ENCODE results near the gene NPB.

NPB gene

DNA sequence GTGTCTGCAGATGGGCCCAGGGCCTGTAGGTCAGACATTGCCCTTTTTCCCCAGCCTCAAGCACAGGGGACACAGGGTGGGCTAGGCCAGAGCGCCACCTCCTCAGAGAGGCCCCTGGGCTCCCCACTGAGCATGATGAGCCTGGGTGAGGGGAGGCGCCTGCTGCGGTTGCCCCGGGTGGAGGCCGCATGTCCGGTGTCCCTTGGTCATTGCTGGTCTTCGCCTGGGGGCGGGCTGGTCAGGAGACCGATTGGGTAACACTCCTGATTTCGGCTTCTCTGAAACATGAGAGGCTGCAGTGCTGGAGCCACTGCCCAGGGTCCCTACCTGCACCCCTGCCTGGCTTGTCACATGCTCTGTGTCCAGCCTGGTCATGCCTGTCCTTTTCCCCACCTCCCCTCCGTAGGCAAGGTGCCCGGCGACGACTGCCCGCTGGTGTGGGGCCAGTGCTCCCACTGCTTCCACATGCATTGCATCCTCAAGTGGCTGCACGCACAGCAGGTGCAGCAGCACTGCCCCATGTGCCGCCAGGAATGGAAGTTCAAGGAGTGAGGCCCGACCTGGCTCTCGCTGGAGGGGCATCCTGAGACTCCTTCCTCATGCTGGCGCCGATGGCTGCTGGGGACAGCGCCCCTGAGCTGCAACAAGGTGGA is 2.4 kb upstream of the NPB start:
- no peak for DNase-seq

DNA sequence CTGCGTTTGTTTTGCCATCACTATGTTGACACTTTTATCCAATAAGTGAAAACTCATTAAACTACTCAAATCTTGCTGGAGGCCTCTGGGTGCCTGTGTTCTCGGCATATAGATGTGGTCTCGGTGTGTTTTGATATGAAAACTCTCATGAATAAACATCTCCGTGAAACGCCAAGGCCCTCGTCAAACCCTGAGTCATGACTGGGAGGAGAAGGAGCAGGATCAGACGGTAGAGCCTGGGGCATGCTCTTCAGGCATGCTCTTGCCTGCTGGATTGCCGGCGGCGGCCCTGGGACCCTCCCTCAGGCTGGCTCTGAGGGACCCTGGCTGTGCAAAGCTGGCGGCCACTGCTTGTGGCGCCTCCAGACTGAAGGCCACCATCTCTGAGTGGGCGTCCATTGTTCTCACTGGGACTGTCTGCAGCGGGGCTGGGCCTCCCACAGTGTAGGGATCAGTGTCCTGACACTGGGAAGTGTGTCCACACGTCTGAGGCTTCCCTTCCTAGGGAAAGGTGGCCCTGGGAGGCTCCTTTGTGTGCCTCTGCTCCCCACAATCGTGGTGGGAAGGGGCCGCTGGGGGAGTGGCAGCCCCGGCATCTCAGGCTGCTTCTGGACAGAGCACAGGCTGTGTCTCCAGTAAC is 1.7 kb upstream of the NPB start:
- no peak for DNase-seq

DNA sequence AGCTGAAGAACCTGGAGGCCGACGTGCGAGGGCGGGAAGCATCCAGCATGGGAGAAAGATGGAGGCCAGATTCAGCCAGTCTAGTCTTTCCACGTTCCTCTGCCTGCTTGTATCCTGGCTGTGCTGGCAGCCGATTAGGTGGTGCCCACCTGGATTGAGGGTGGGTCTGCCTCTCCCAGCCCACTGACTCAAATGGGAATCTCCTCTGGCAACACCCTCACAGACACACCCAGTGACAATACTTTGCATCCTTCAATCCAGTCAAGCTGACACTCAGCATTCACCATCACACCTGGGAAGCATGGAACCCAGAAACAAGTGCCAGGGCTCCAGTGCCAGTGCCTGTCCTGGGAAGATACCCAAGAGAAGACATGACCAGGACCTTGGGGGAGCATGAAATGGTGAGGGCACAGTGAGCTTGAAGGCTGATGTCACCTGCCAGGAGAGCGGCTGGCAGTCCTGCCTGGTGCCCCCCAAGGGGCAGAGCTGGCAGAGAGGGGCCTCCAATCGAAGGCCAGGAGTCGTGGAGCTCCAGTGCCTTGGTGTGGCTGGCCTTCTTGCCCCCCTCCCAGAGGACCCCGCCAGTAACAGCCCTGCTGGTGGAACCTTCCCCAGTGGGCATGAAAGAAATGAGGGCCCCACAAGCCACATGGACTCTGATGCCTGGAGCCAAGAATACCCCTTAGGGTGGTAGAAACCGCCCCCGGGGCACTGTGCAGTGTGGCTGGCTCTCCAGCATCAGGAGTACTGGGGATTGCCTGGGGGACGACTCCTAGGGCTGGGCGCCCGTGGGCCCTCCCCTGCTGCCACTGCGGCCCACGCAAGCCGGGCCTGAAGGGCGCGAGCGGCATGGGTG is 643 bp upstream of the NPB start:
- no peak for DNase-seq

DNA sequence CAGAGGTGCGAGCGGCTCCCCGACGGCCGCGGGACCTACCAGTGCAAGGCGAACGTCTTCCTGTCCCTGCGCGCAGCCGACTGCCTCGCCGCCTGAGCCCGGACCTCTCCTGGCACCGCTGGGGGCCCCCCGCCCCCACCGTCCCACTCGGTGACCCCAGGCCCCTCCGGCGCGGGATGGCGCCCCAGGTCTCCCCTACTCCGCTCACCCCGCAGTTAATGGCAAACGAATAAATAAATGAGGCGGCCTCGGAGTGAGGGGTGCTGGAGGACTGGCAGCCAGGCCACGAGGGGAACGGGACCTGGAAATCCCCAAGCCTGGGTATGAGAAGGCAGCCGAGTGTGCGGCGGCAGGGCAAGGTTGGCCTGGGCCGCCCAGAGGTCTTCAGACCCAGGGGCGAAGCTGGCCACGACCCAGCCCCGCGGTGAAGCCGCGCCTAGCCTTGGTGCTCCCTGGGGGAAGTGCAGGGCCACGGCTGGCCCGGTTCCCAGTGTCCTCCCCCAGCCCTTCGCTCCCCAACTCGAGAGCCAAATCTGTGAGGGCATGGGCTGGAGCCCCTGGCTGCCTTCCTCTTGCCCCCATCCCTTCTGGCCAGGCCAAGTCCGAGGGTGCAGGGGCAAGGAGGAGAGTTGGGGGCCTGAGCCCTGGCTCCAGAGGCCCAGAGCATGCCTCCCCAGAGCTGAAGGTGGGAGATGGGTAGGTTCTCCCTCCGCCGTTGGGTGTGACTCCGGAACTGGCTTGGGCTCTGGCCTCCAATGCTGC is 796 bp downstream of the NPB start:
- DNase-seq, result no peak

DNA sequence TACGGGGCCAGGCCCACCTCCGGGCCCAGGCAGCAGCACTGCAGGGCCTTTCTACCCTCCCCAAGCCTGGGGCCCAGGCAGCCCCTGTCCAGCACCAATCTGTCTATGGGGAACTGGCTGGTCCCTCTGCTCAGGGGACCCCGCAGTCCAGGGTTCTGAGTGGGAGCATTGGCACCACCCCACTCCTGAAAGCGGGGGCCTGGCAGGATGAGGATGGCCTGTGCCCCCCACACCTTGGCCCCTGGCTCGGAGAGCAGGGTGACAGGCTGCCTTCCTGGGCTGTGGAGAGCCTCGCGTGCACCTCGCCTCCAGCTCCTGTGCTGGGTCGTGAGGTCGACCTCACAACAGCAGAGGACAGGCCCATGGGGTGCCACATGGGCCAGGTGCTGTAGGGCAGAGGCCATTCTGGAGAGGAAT is 1.4 kb downstream of the NPB start:
- no peak for DNase-seq

DNA sequence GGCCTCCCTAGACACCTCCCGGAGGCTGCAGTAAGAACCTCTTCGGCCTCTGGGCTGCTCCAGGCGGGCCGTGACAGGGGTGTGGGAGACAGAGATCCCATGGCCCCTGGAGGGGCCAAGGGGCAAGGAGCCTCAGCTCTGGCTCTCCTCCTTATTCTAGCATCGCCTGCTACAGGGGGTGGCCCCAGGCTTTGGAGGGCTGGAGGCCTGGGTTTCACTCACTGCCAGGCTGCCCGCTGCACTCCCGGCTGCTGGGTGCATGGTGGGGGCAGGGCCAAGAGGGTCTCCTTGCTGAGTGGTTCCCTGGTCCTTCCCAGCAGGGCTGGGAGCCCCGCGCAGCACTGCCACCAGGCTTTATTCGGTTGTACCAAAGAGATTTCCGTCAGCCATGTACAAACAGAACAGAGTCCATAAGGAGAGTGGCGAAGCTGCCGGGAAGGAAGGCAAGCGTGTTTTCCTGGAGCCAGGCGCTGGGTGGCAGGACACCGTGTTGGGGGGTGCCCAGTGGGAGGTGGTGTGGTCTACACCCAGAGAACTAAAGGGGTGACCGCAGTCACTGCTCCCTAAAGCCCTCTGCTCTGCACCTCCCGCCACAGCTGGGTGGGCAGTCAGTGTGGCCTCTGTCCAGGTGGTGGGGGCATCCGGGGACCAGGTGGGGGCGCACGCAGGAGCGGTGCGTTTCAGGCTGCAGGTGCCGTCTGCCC is 2.0 kb downstream of the NPB start:
- DNase-seq, result no peak

DNA sequence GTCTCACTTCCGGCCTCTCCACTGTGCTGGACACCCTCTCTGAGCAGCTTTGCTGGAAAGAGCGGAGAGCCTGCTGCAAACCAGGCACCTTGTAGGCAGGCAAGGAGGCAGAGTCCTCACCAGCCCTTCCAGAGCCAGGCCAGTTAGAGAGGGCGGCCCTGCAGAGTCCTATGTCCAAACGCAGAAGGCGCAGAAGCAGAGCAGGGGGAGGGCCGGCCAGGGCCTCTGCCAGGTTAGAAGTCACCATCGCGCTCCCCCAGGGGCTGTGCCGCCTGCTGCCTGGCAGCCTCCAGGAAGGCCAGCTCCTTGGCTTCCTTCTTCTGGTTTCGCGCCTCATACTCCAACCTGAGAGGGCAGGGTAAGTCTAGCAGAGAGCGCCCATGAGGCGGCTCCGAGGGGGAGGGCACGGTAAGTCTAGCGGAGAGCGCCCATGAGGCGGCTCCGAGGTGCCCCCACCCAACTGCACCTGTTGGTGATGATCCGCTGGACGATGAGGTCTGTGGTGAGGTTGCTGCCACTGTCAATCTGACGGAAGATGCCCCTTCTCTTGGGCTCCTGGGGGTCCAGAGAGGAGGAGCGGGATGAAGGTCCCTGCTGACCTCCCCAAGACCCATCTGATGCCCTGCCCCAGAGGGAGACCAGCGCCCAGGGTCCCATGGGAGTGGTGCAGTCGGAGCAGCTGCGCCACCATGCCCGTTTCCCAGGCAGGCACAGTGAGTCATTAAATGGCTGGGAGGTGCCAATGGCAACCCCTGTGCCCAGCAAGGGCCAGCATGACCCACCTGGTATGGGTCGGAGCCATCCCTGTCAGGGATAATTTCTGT is 2.8 kb downstream of the NPB start:
- DNase-seq, result no peak

DNA sequence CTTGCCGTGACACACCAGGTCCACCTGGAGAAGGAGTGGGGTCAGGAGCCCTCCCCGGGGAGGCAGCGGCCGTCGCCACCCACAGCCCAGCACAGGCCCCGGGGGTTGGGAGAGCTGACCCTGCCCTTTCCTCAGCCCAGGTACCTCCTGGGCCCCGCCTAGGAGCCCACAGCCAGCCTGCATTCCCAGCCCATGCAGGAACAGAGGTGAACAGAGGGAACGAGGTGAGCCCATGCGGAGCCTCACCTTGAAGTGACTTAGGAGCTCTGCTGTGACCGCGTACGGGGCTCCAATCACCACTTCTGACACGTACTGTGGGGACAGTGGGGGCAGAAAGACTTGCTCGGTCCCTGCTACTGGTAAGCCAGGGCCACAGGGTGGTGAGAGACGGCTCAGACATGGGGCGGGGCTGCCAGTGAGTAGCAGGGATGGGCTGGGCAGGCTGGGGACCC is 3.4 kb downstream of the NPB start:
- no peak for DNase-seq

DNA sequence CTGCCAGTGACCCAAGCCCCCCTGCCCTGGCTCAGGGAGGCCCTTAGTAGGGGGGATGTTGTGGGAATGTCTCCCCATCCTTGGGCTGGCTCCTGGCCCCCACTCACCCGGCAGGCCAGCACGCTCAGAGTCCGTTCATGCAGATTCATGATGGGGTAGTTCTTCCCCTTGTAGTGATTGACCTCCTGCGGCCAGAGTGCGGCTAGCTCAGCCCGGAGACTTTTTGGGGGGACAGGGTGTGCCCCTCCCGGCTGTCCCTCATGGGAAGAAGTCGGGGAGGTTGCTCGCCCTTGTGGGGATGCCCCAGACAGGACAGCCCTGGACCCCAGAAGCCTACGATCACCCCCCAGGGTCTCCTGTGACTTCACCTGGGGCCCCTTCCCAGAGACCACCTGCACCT is 4.0 kb downstream of the NPB start:
- DNase-seq, result no peak

DNA sequence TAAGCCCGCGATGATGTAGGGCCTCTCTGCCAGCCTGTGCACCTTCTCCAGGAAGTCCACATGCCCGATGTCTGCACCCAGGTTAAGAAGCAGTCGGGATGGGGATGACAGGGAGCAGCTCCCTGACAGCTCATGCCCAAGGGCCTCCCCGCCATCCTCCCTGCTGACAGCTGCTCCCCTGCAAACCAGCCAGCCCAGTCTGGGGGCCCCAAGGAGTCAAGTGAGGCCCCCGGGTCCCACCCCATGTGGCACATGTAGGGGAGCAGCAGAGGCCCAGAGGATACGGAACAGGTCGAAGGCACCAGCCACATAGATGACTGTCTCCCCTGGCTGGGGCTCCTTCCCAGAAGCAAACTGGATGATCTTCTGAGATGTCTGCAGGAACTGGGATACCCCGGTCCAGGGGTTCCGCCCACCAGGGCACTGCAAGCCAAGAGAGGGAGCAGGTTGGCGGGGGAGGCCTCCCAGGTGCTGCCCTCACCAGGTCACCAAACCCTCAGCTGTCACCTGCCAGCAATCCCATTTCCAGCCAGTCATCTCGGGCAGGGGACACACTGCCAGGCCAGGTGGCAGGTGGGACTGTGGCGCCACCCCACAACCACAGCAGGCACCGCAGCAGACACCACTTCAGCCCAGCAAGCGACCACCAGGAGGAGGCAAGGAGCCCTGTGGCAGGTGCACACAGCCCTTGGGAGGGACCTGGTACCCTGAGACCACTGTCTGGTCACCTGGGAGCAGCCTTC is 4.6 kb downstream of the NPB start:
- DNase-seq, result no peak

DNA sequence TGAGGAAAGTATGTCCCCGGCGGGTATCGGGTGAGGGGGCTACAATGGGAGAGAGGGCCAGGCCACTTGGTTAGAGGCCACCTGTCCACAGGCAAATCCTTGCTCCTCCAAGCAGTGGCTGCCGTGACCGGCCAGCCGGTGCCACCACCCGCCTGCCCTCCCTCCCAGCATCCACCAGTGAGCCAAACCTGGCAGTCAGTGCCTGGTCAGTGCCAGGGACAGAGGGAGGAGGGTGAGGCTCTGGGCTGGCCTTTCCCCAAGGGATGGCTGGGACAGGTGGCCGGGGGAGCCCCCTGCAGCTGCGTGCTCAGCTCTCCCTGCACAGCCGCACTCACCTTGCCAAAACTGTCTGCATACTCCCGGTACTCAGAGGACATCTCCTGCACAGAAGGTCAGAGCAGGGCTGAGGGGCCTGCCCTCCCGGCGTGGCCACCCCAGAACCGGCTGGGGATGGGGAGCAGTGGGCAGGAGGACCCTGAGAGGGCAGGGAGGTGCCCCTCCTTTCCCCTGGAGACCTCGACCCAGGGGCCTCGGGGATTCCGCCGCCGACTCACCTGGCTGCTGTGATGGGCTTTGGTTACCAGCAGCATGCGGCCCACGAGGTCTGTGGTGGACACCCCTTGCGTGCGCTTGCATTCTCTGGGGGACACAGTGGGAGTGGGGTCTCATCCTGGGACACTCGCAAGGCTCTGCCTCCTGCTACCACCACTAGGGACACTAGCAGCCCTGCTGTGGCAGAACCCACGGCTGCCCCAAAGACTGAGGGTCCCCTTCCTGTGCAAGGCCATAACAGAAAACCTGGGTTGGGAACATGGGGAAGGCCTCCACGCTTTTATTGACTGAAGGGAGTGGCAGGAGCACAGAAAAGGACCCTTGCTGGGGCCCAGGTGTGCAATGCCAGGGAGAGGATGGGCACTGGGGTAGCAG is 5.4 kb downstream of the NPB start:
- peak in 1 of 14 donors; percentile 85 for DNase-seq

DNA sequence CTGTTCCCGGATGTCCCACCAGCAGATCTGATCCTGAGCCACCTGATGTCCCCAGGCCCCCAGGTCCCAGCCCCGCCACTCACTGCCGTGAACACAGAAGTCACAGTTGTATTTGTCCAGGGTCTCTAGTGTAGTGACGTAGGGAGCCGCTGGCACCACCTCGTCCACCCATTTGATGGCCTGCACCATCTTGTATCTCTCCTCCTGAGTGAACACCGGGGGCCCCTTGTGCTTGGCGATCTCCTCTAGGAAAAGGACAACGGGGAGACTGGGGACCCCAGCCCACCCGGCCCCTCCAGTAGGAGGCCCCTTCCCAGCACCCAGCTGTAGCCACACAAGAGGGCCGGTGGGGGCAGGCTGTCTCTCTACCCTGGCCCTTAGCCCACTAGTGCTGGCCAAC is 6.8 kb downstream of the NPB start:
- DNase-seq, result no peak

DNA sequence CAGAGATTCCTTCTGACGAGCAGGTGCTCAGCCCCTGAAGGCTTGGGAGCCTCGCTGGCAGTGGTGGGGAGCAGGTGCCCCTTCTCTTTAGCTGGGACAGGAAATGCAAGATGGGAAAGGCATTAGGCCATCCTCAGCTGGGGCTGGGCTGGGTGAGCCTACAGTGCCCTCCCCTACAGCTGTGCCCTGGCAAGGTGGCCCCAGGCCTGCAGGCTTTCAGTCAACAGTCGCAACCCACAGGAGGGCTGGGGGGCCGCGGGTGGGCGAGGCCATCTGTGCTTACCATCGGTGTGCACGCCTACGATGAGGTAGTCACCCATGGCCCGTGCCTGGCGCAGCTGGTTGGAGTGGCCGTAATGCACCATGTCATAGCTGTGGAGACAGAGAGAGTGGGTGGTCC is 7.2 kb downstream of the NPB start:
- DNase-seq, result no peak

DNA sequence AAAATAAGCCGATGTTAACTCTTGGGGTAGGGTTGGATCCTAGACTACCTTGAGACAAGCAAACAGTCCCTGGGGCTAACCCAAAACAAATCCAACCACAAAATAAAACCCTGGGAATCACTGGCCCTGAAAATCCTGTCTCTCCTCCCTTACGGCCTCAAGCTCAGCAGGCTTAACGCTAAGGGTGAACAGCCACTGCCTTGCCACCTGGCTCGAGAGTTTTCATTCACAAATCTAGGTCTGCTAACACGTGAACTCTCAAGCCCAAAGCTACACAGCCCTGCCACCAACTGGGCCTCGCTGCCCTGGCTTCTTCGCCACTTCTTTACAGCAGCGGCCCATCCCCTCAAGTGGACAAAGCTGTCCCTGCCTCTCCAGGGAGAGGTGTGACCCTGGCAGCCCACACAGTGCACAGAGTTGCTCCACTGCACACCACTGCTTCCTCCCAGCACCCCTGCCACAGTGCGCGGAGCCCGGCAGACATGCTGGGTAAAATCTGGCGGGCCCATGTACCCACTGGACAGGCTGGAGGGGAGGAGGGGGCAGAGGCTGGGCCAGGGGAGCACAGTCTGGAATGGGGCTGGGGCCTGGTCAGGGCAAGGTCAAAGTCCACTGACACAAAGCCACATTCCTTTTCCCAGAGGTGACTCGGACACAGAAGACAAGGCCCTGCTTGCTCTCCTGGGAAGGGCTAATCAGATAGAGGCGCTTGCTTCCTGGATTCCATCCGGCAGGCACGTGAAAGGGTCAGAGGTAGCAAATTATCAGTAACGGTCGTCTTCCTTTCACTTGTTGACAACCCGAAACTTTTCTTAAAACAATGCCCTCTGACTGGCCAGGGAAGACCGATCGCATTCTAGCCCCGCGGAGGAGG is 8.2 kb downstream of the NPB start:
- peak in 1 of 14 donors; percentile 18 for DNase-seq

DNA sequence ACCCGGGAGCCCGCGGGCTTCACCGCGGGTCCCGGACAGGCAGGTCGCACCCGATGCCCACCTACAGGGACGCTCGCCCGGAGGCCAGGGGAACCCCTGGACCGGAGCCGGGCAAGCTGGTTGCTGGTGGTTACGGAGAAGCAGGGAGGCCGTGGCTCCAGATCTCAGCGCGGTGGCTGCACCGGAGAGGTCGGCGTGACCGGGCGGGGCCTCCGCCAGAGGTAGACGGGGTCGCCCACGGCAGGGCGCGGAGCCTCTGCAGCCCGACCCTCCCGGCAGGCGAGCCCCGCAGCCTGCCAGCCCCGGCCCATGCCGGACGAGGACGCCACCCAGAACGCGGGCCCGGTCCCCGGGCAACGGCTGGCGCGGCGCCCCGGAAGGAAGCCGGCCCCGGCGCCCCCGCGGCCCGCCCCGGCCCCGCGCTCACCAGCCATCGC is 8.8 kb downstream of the NPB start:
- DNase-seq, result peak in 1 of 14 donors; percentile 53

DNA sequence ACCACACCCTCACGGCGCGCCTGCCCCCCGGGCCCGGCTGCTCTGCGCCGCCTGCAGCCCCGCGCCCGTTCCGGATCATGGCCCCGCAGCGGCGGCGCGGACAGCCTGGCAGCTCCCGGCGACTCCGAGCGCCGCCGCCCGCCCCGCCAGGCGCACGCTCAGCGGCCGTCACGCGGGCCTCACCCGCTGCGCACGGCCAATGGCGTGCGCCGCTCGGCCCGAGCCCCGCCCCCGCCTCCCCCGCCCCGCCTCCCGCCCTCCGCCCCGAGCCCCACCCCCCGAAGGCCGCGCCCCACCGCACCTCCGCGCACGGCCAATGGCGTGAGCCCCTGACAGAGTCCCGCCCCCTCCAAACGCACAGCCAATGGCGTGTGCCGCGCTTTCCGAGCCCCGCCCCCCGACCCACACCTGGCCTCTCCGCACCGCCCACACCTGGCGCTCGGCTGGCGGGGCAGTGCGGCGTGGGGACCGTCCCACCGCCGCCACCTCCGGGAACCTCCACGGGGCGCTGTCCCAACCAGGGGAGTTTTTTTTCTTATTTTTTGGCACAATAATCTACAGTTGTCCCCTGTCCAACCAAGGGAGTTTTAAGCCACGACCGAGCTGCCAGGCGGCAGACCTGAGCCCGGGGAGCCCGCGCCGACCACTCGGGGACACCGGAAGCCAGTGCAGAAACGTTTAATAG is 9.4 kb downstream of the NPB start, which contains the start of gene PCYT2:
Gene PCYT2 (minus strand): TSS at position 123 of the 685 bp plus-strand sequence. CDS start 44 bp downstream, at position 79.
- peak in 13 of 14 donors; percentile 44 to 93 (median 81) for DNase-seq

DNA sequence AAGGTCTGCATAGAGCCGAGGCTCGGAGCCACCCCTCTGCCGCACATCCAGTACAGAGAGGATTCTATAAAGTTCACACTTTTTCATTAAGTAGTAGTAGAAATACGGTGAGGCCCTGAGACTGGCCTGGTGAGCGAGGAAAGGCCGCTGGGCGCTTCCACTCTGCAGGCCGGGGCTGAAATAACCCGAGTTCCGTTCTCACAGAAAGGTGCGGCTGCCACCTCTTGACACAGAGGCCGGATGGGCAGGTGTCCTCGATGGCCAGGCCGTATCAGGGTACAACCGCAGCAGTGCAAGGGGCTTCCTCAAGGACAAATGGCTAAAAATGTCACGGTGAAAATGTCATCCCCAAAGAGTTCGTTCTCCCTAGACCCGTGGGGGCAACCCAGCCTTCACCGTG is 9.9 kb downstream of the NPB start:
- DNase-seq, result no peak
